ENCODE measurements around the gene CREB3L1. TPM values are rescaled to one million over a fixed set of nuclear protein-coding genes. Genes with fewer than 3 reads are reported as not detected.

Gene CREB3L1
- total RNA-seq, 1 experiment from 2014 or later, result 3.3 TPM

DNA sequence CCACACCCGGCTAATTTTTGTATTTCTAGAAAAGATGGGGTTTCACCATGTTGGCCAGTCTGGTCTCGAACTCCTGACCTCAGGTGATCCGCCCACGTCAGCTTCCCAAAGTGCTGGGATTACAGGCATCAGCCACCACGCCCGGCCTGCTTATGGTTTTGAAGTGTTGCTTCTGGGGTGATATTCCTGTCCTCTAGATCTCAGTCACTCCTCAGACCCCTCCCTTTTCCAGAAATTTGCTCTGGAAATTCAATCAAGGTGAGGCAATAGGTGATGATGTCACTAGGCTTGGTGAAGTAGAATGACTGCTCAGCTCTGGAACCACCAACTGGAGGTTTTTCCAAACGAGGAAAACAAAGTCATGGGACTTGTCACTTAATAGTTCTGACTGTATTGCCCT is 36.6 kb upstream of the CREB3L1 start:
- Histone ChIP-seq H4K5ac (ENCODE audit: insufficient read length, low read depth, low read length) (no peak overlapping the region), H3K18ac (ENCODE audit: insufficient read length, low read depth, low read length) (no peak overlapping the region), H2BK5ac (ENCODE audit: insufficient read length, low read length) (no peak overlapping the region), H4K91ac (ENCODE audit: insufficient read length, low read depth, low read length) (no peak overlapping the region), H2AFZ (ENCODE audit: low read length) (no peak overlapping the region), H3K27ac (ENCODE audit: insufficient read length, low read depth, low read length) (no peak overlapping the region), H2BK12ac (ENCODE audit: insufficient read length, low read depth, low read length) (no peak overlapping the region), H4K8ac (replicated peaks; ENCODE audit: insufficient read length, low read depth, low read length) (no peak overlapping the region), H2AK5ac (ENCODE audit: insufficient read length, low read length) (no peak overlapping the region), H2BK120ac (ENCODE audit: low read depth, low read length, poor library complexity, severe bottlenecking) (no peak overlapping the region), H3K9ac (ENCODE audit: extremely low read depth, insufficient read length, low read length) (no peak overlapping the region), H2BK15ac (ENCODE audit: low read depth, low read length) (no peak overlapping the region), H3K79me2 (ENCODE audit: insufficient read depth, low read length) (no peaks in the 10 kb centered on the region), H3K56ac (ENCODE audit: insufficient read length, low read depth, low read length) (no peak overlapping the region), H3K79me1 (ENCODE audit: insufficient read depth, low read depth, low read length, poor library complexity, severe bottlenecking) (no peaks in the 10 kb centered on the region), H3T11ph (ENCODE audit: low read length) (no peak overlapping the region), H3K14ac (ENCODE audit: insufficient read depth, low read length) (no peak overlapping the region), H3K27me3 (ENCODE audit: insufficient read depth, low read length) (peaks cover 4% of the 10 kb centered on the region; the same call in 1 of the 2 replicates), H3K9me3 (ENCODE audit: control insufficient read depth, low read depth, low read length) (no peaks in the 10 kb centered on the region), H3K4me2 (ENCODE audit: insufficient read depth, insufficient read length, low read length) (no peak overlapping the region), H3K4ac (ENCODE audit: low read depth, low read length) (no peak overlapping the region), H4K20me1 (ENCODE audit: control insufficient read depth, insufficient read depth, insufficient read length) (no peaks in the 10 kb centered on the region), H3K23ac (ENCODE audit: insufficient read length, low read depth, low read length) (no peak overlapping the region), H3K23me2 (ENCODE audit: insufficient read length, low read depth, low read length, poor library complexity, severe bottlenecking) (peaks cover 28% of the 10 kb centered on the region), H3K4me1 (ENCODE audit: insufficient read depth, low read length) (peaks cover 2% of the 10 kb centered on the region; the same call in 1 of the 2 replicates), H2BK20ac (ENCODE audit: low read depth, low read length, poor library complexity, severe bottlenecking) (no peak overlapping the region)
- Mint-ChIP-seq H3K9me3 (no peaks in the 10 kb centered on the region; a peak in 3 of 5 replicates), H3K27me3 (ENCODE audit: low read depth) (peaks cover 28% of the 10 kb centered on the region), H3K36me3 (ENCODE audit: insufficient read depth in 1 of 3, low read depth in 3 of 3) (no peaks in the 10 kb centered on the region), H3K4me3 (no peak overlapping the region), H3K4me1 (peaks cover 35 to 48% of the 10 kb centered on the region in 2 experiments), H3K27ac (no peak overlapping the region)
- TF ChIP-seq CTCF (conservative IDR thresholded peaks at IDR 0.05), result no peak
- no peak for DNase-seq
- WGBS (ENCODE audit: extremely low coverage, insufficient read length, low lambda C conversion rate), result no CpG with 5 or more reads among the region's 7 CpGs
